ENCODE data around the gene STX16.

DNA sequence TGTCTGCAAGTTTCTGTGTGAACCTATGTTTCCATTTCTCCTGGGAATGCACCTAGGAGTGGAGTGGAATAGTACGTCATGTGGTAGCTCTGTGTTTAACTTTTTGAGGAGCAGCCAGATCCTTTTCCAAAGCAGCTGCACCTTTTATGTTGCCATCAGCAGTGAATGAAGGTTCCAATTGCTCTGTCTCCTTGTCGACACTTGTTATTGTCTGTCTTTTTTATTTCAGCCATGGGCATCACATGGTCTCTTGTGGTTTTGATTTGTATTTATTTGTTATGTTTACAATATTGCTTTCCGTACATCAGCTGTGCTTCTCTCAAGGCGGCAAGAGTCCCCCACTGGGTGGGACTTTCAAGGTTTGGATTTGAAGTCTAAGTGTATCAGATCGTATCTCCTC, 33.9 kb upstream of the STX16 start:
- TF ChIP-seq FOXP1 (CRISPR knock-in tag; IDR thresholded peaks at IDR 0.05; ENCODE audit: borderline replicate concordance) (no peak), ATF1 (CRISPR knock-in tag; IDR thresholded peaks at IDR 0.05) (no peak)

Data from WTC11 (cell line).